Measurements from ENCODE around the gene APOC1. TPM values are rescaled to one million over a fixed set of nuclear protein-coding genes. Genes with fewer than 3 reads are reported as not detected.

Gene APOC1
- total RNA-seq, 4 donors from 2014 or later: 3.9 to 107 (median 14.2) TPM; not detected in 1

- Histone ChIP-seq H3K27ac (no peak overlapping the region), H3K9me3 (no peaks in the 10 kb centered on the region), H3K4me3 (no peak overlapping the region), H3K4me1 (no peaks in the 10 kb centered on the region), H3K36me3 (peaks cover 0 to 78% (median 0%) of the 10 kb centered on the region in 3 donors), H3K27me3 (no peaks in the 10 kb centered on the region)
- TF ChIP-seq CTCF (IDR thresholded peaks at IDR 0.05) (no peak), POLR2A (IDR thresholded peaks at IDR 0.05) (no peak)
- no peak for DNase-seq
These were observed 16.6 kb upstream of the APOC1 start for GRCh38 chr19:44897835-44898234.

GRCh38 chr19:44900328-44901244 lies 13.8 kb upstream of the APOC1 start:
- TF ChIP-seq POLR2A (IDR thresholded peaks at IDR 0.05) (no peak), CTCF (IDR thresholded peaks at IDR 0.05) (no peak)
- DNase-seq: no peak
- Histone ChIP-seq H3K27ac (no peak overlapping the region), H3K36me3 (peaks cover 0 to 55% (median 0%) of the 10 kb centered on the region in 3 donors), H3K4me1 (peaks cover 0 to 9% (median 0%) of the 10 kb centered on the region in 4 donors), H3K9me3 (no peaks in the 10 kb centered on the region), H3K27me3 (peaks cover 0 to 3% of the 10 kb centered on the region in 2 donors), H3K4me3 (no peak overlapping the region)

GRCh38 chr19:44903216-44903601 lies 11.2 kb upstream of the APOC1 start:
- Histone ChIP-seq H3K27ac (no peak overlapping the region), H3K27me3 (peaks cover 0 to 7% of the 10 kb centered on the region in 2 donors), H3K4me1 (peaks cover 0 to 19% (median 0%) of the 10 kb centered on the region in 4 donors), H3K4me3 (no peak overlapping the region), H3K36me3 (peaks cover 0 to 29% (median 0%) of the 10 kb centered on the region in 3 donors), H3K9me3 (no peaks in the 10 kb centered on the region)
- DNase-seq: no peak
- no peak for TF ChIP-seq POLR2A (IDR thresholded peaks at IDR 0.05)
- no peak for TF ChIP-seq CTCF (IDR thresholded peaks at IDR 0.05)

GRCh38 chr19:44903602-44904425 lies 10.6 kb upstream of the APOC1 start:
- Histone ChIP-seq H3K27ac (no peak overlapping the region), H3K9me3 (no peaks in the 10 kb centered on the region), H3K4me1 (peaks cover 0 to 19% (median 0%) of the 10 kb centered on the region in 4 donors), H3K27me3 (peaks cover 0 to 7% of the 10 kb centered on the region in 2 donors), H3K4me3 (no peak overlapping the region), H3K36me3 (peaks cover 0 to 28% (median 0%) of the 10 kb centered on the region in 3 donors)
- TF ChIP-seq POLR2A (IDR thresholded peaks at IDR 0.05) (no peak), CTCF (IDR thresholded peaks at IDR 0.05) (peak; percentile 93 to 99 (median 97))
- peak; percentile 65 to 90 (median 85) for DNase-seq

- no peak overlapping the region for H3K4me3 ChIP-seq
- no peaks in the 10 kb centered on the region for H3K9me3 ChIP-seq
- peaks cover 0 to 28% (median 0%) of the 10 kb centered on the region in 3 donors for H3K36me3 ChIP-seq
- DNase-seq: no peak
- no peak for TF ChIP-seq CTCF (IDR thresholded peaks at IDR 0.05)
- TF ChIP-seq POLR2A (IDR thresholded peaks at IDR 0.05): no peak
- H3K4me1 ChIP-seq: peaks cover 0 to 19% (median 0%) of the 10 kb centered on the region in 4 donors
- peaks cover 0 to 7% of the 10 kb centered on the region in 2 donors for H3K27me3 ChIP-seq
- no peak overlapping the region for H3K27ac ChIP-seq
These were observed 9.9 kb upstream of the APOC1 start for GRCh38 chr19:44904426-44904994.
